ENCODE results near the gene NOC4L. TPM values are rescaled to one million over a fixed set of nuclear protein-coding genes. Genes with fewer than 3 reads are reported as not detected.
A peak's percentile ranks its signal among the peaks of the same experiment; 100 is the strongest.

Gene NOC4L
- total RNA-seq, 1 experiment from 2014 or later = 36.5 TPM

DNA sequence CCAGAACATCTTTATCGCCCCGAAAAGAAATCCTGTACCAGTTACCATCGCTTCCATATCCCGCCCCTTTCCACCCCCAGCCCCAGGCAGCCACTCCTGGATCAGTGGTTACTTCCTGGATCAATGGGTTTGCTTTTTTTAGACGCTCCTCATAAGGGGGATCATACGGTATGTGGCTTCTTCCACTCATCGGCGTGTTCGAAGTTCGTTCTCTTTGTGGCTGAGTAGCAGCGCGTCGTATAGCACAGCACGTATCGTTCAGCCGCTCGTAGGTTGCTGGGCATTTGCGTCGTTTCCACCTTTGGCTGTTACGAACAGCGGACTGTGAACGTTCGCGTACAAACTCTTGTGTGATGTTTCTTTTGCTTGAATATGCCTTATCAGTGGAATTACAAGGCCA lies 1.8 kb downstream of the NOC4L start:
- Histone ChIP-seq H3T11ph (ENCODE audit: low read length) (no peak overlapping the region), H3K18ac (ENCODE audit: insufficient read length, low read depth, low read length) (no peak overlapping the region), H3K79me2 (ENCODE audit: insufficient read depth, low read length) (peaks cover 5% of the 10 kb centered on the region; the same call in 1 of the 2 replicates), H3K4me2 (ENCODE audit: insufficient read depth, insufficient read length, low read length) (no peak overlapping the region), H3K79me1 (ENCODE audit: insufficient read depth, low read depth, low read length, poor library complexity, severe bottlenecking) (peaks cover 12% of the 10 kb centered on the region), H2BK15ac (ENCODE audit: low read depth, low read length) (no peak overlapping the region), H3K23me2 (ENCODE audit: insufficient read length, low read depth, low read length, poor library complexity, severe bottlenecking) (peaks cover 5% of the 10 kb centered on the region), H3K9ac (ENCODE audit: extremely low read depth, insufficient read length, low read length) (no peak overlapping the region), H4K20me1 (ENCODE audit: control insufficient read depth, insufficient read depth, insufficient read length) (no peaks in the 10 kb centered on the region), H2AK5ac (ENCODE audit: insufficient read length, low read length) (no peak overlapping the region), H3K27ac (ENCODE audit: insufficient read length, low read depth, low read length) (no peak overlapping the region), H2AFZ (ENCODE audit: low read length) (no peak overlapping the region), H3K23ac (ENCODE audit: insufficient read length, low read depth, low read length) (no peak overlapping the region), H3K56ac (ENCODE audit: insufficient read length, low read depth, low read length) (no peak overlapping the region), H2BK5ac (ENCODE audit: insufficient read length, low read length) (no peak overlapping the region), H4K91ac (ENCODE audit: insufficient read length, low read depth, low read length) (no peak overlapping the region), H3K27me3 (ENCODE audit: insufficient read depth, low read length) (no peaks in the 10 kb centered on the region), H3K4ac (ENCODE audit: low read depth, low read length) (no peak overlapping the region), H2BK12ac (ENCODE audit: insufficient read length, low read depth, low read length) (no peak overlapping the region), H4K8ac (replicated peaks; ENCODE audit: insufficient read length, low read depth, low read length) (no peak overlapping the region), H2BK20ac (ENCODE audit: low read depth, low read length, poor library complexity, severe bottlenecking) (no peak overlapping the region), H4K5ac (ENCODE audit: insufficient read length, low read depth, low read length) (no peak overlapping the region), H3K14ac (ENCODE audit: insufficient read depth, low read length) (no peak overlapping the region), H3K4me1 (ENCODE audit: insufficient read depth, low read length) (peaks cover 3% of the 10 kb centered on the region; the same call in 1 of the 2 replicates), H3K9me3 (ENCODE audit: control insufficient read depth, low read depth, low read length) (no peaks in the 10 kb centered on the region), H2BK120ac (ENCODE audit: low read depth, low read length, poor library complexity, severe bottlenecking) (no peak overlapping the region)
- peak overlapping the region; percentile 83 to 89; a peak in 4 of 5 replicates for H3K4me3 Mint-ChIP-seq
- peaks cover 21 to 39% (median 38%) of the 10 kb centered on the region in 3 experiments for H3K36me3 Mint-ChIP-seq (ENCODE audit: insufficient read depth in 1 of 3, low read depth in 3 of 3)
- H3K27me3 Mint-ChIP-seq (ENCODE audit: low read depth) = no peaks in the 10 kb centered on the region; the same call in 1 of the 2 replicates
- no peak for DNase-seq
- H3K27ac Mint-ChIP-seq = no peak overlapping the region; a peak in 1 of 7 replicates
- H3K9me3 Mint-ChIP-seq = no peaks in the 10 kb centered on the region
- TF ChIP-seq, protein P1, sequence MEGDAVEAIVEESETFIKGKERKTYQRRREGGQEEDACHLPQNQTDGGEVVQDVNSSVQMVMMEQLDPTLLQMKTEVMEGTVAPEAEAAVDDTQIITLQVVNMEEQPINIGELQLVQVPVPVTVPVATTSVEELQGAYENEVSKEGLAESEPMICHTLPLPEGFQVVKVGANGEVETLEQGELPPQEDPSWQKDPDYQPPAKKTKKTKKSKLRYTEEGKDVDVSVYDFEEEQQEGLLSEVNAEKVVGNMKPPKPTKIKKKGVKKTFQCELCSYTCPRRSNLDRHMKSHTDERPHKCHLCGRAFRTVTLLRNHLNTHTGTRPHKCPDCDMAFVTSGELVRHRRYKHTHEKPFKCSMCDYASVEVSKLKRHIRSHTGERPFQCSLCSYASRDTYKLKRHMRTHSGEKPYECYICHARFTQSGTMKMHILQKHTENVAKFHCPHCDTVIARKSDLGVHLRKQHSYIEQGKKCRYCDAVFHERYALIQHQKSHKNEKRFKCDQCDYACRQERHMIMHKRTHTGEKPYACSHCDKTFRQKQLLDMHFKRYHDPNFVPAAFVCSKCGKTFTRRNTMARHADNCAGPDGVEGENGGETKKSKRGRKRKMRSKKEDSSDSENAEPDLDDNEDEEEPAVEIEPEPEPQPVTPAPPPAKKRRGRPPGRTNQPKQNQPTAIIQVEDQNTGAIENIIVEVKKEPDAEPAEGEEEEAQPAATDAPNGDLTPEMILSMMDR (conservative IDR thresholded peaks at IDR 0.05) = no peak
- WGBS (ENCODE audit: extremely low coverage, insufficient read length, low lambda C conversion rate) = no CpG with 5 or more reads among the region's 24 CpGs
- peaks cover 7 to 10% of the 10 kb centered on the region in 2 experiments for H3K4me1 Mint-ChIP-seq
